ENCODE data around the gene SOWAHC.

GRCh38 chr2:109582928-109583895 lies 31.0 kb upstream of the SOWAHC start:
- TF ChIP-seq CTCF (conservative IDR thresholded peaks at IDR 0.05; ENCODE audit: low read depth, low read length) (peak; percentile 20; the same call in 1 of the 2 replicates), EZH2 (IDR thresholded peaks at IDR 0.05; ENCODE audit: borderline replicate concordance, low read depth, low read length, poor library complexity, severe bottlenecking) (no peak)

Measured in A673 (cell line).